LHCN-M2 (cell line): ENCODE measurements around the gene WNT10A. TPM values are rescaled to one million over a fixed set of nuclear protein-coding genes. Genes with fewer than 3 reads are reported as not detected.

ENCODE experiments used
- DNase-seq: peaks from one replicate; pipeline ENCODE4 v3.0.0-alpha.2; 2012; ENCODE audit warnings: low read depth
- total RNA-seq: library from RNA; depleted of rRNA; stranded (reverse); fragments of >200 nt; gene quantifications from 2 replicates; pipeline ENCODE4 v1.2.3, GENCODE V29; 2014

WNT10A gene
- total RNA-seq, 1 experiment from 2014 or later: 0.06 TPM

GRCh38 chr2:218857371-218858137, 23.1 kb upstream of the WNT10A start:
- no peak for DNase-seq

- no peak for DNase-seq
Measured at GRCh38 chr2:218858138-218858445, 22.6 kb upstream of the WNT10A start.

- no peak for DNase-seq
Measured at GRCh38 chr2:218858671-218859555, 21.7 kb upstream of the WNT10A start.

- DNase-seq: no peak
Measured at GRCh38 chr2:218859556-218859987, 21.1 kb upstream of the WNT10A start, which contains the start of gene WNT6. TSS of gene WNT6 (plus strand) at chr2:218859805. CDS start at chr2:218860038, 233 bp downstream.

- no peak for DNase-seq
Measured at GRCh38 chr2:218859988-218860831, 20.4 kb upstream of the WNT10A start.

- peak; percentile 78 for DNase-seq
Measured at GRCh38 chr2:218860950-218861381, 19.7 kb upstream of the WNT10A start.

- DNase-seq: no peak
Measured at GRCh38 chr2:218861645-218862318, 18.9 kb upstream of the WNT10A start.

- no peak for DNase-seq
Measured at GRCh38 chr2:218863021-218863520, 17.6 kb upstream of the WNT10A start.

GRCh38 chr2:218865396-218865795, 15.3 kb upstream of the WNT10A start:
- DNase-seq: no peak

- DNase-seq: no peak
Measured at GRCh38 chr2:218865999-218866398, 14.7 kb upstream of the WNT10A start.

- DNase-seq: no peak
Measured at GRCh38 chr2:218867900-218868299, 12.8 kb upstream of the WNT10A start.

GRCh38 chr2:218869064-218869463, 11.6 kb upstream of the WNT10A start:
- no peak for DNase-seq

GRCh38 chr2:218870984-218871344, 9.7 kb upstream of the WNT10A start:
- no peak for DNase-seq

GRCh38 chr2:218871345-218872302, 9.0 kb upstream of the WNT10A start:
- DNase-seq: no peak

GRCh38 chr2:218872645-218873358, 7.8 kb upstream of the WNT10A start:
- DNase-seq: no peak

- no peak for DNase-seq
Measured at GRCh38 chr2:218873359-218874194, 7.1 kb upstream of the WNT10A start.

GRCh38 chr2:218875692-218876246, 4.9 kb upstream of the WNT10A start:
- no peak for DNase-seq
